Hypothalamus (tissue), 51 donors: ENCODE measurements around the gene TNIP1.

Experiments
- DNase-seq, 51 donors: peaks; one replicate each; lab custom pipeline; 2025; lab: John Stamatoyannopoulos, UW

Gene TNIP1

DNA sequence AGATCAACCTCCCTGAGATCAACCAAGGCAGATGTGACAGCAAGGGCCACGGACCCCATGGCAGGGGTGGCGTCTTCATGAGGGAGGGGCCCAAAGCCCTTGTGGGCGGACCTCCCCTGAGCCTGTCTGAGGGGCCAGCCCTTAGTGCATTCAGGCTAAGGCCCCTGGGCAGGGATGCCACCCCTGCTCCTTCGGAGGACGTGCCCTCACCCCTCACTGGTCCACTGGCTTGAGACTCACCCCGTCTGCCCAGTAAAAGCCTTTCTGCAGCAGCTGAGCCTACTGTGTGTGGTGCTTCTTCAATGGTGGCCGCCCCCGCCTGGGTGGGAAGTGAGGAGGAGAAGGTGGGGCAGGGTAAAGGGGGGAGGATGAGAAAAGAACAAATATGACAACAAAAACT is 52.1 kb downstream of the TNIP1 start:
- DNase-seq = no peak

DNA sequence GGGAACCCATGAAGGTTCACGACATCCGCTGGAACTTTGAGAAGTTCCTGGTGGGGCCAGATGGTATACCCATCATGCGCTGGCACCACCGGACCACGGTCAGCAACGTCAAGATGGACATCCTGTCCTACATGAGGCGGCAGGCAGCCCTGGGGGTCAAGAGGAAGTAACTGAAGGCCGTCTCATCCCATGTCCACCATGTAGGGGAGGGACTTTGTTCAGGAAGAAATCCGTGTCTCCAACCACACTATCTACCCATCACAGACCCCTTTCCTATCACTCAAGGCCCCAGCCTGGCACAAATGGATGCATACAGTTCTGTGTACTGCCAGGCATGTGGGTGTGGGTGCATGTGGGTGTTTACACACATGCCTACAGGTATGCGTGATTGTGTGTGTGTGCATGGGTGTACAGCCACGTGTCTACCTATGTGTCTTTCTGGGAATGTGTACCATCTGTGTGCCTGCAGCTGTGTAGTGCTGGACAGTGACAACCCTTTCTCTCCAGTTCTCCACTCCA is 52.8 kb downstream of the TNIP1 start:
- no peak for DNase-seq

DNA sequence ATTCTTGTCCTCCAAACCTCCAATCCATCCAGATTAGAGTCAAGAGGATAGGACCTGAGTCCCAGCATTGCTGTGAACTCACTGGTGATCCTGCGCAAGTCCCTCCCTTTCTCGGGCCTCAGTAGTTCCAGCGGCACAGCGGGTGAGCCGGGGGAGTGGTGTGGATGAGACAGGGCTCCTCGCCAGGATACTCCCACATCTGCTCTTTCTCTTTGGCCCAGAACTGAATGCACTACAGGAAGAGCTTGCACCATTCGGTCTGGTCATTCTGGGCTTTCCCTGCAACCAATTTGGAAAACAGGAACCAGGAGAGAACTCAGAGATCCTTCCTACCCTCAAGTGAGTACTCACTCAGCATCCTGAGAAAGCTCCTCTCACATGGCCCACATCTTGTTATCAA is 54.2 kb downstream of the TNIP1 start:
- DNase-seq = no peak

- no peak for DNase-seq
Measured at GRCh38 chr5:151026088-151026487, 54.7 kb downstream of the TNIP1 start.

- DNase-seq = no peak
Measured at GRCh38 chr5:151025250-151025606, 55.6 kb downstream of the TNIP1 start.

DNA sequence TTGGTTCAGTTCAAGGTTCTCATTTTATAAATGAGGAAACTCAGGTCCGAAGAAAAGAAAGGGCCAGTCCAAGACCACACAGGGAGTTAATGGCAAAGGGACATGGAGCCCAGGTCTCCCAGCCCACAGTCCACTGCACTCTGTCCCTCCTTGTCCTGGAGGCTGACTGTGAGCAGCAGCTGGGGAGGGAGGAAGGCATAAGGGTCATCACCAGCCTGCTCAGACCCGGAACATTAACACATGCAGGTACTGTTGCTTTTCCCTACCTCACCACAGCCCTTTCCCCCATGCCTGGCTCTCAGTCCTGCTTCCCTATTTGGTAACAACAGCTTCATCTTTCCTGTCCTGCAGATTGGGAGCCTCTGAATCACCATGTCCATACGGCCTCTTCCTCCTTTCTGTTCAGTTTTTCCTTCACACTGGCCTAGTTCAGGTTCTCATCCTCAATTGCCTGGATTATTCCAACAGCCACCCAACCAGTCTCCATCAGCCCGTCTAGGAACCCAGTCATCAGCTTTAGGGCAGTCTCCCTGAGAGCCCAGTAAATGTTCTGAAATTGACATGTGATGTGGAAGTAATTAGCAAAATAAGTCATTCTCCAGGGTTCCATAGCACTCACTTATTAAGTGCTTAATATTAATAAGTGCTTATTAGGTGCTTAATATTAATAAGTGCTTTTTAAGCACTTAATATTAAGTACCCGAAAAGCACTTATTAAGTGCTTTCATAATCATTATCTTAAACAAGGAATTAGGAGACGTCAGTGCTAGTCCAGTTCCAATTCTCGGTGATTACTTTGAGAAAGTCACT is 56.2 kb downstream of the TNIP1 start:
- no peak for DNase-seq

DNA sequence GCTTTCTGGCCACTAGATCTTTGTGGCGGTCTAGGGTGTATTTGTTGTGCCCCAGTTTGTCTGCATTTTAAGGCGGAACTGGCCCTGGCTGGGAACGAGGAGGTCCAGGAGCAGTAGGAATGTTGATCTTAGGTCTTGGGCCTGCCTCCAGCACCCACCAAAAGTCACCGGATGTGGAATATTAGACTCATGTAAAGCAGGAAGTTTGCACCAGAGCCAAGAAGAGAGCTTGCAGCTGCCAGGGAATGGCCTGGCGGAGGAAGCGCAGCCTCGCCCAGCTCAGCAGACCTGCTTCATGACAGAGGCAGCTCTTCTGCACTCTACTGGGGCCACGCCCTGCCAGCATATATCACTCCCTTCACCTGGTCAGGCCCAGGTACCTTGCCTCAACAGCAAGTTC is 57.2 kb downstream of the TNIP1 start:
- no peak for DNase-seq

- DNase-seq = no peak
Measured at GRCh38 chr5:151023047-151023615, 57.7 kb downstream of the TNIP1 start.

DNA sequence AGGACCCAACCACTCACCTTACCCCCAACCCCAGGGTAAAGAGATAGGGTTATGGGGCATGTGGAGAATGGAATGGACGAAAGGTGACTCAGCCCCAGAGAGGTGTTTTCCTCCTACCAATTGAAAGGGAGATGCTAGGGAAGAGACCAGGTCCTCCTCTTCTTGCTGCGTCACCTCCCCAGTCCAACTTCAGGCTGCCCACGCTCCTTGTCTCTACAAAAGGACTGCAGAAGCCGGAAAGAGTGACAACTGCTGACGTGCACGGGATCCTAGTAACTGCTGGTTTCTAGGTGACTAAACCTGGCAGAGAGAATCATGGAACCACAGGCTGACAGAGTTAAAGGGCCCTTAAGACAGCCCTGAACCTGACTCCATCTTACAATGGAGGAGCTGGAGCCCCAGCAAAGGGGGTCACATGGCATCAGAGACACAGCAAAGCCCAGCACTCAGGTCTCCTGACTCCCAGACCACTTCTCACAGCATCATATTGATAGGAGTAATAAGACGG is 58.3 kb downstream of the TNIP1 start:
- peak in 8 of 51 donors; percentile 13 to 50 (median 31) for DNase-seq

DNA sequence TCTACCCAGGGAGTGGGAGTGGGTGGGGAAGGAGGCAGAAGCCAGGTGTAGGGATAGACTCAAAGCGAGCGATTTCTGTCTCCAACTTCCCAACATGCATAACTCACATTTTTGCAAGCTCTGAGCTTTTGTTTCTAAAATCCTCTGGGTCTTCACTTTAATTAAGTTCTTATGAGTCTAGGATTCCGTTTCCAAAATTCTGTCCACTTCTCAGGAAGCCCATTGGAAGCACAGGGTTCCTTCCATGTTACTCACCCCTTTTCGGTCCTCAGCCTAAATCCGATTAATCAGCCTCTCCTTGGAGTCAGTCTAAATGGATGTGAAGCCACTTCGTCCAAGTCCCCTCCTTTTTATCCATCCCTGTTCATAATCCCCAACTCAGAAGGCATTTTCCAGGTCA is 59.1 kb downstream of the TNIP1 start:
- no peak for DNase-seq

DNA sequence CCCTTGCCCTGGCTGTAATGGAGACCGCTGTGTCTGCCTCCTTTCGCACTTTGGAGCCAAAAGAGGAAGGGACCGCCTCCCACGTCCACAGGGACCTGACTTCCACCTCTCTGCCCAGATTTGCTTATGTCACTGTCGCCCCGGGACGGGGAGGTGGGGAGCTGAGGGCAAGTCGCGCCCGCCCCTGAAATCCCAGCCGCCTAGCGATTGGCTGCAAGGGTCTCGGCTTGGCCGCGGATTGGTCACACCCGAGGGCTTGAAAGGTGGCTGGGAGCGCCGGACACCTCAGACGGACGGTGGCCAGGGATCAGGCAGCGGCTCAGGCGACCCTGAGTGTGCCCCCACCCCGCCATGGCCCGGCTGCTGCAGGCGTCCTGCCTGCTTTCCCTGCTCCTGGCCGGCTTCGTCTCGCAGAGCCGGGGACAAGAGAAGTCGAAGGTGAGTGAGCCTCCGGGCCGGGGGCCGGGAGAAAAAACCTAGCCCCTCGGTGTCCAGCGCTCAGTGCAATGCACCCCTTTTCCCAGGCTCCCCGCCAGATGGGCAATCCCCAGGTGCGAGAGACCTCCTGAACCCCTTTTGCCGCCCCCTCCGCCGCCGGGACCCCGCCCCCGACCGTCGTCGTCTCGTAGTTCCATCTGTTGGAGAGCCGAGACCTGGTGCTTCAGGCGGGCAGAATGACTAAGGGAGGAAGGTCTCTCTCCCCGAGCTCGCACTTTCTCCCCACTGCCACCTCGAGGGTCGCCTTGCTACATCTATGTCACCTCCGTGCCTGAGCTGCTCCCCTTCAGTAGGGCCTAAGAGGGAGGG is 60.3 kb downstream of the TNIP1 start, which contains the start of gene GPX3:
Gene GPX3, plus strand, starts transcription at position 288 of the 807 bp plus-strand sequence. Its CDS starts 64 bp downstream, at position 352.
- peak; percentile 10 to 86 (median 60) for DNase-seq

DNA sequence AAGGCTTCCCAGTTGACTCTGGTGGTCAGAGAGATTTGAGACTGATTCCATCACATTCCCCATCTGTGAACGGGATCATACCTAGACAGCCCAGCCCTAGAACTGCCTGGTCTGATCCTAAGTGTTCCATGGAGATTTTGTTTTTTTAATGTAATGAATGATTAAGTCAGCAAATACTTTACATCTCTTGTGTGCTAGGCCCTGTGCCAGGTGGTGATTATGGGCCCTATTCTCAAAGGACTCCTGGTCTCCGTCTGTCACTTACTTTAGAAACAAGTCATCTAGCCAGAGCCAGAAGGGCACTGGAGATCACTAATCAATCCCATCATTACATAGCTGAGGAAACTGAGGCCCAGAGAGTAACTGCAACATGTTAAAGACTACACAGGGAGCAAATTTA is 61.5 kb downstream of the TNIP1 start:
- no peak for DNase-seq

- no peak for DNase-seq
Measured at GRCh38 chr5:151018846-151019245, 62.0 kb downstream of the TNIP1 start.

DNA sequence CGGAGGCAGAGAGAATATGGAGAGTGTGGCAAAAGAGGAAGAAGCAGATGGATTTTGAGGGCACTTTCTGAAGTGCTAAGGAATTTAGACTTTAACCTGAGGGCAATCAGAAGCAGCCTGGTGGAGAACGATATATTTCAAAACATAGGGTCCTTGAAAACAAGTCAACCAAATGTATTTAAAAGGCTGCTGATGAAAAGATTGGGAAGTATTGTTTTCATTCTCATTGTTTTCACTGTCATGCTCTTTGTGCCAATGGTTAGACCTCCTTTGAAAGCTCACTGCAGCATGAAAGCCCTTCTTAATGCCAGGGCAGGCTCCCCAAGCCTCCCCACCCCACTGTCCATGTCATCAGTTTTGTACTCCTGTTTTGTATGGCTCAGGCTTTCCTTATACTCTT is 62.9 kb downstream of the TNIP1 start:
- DNase-seq = no peak

DNA sequence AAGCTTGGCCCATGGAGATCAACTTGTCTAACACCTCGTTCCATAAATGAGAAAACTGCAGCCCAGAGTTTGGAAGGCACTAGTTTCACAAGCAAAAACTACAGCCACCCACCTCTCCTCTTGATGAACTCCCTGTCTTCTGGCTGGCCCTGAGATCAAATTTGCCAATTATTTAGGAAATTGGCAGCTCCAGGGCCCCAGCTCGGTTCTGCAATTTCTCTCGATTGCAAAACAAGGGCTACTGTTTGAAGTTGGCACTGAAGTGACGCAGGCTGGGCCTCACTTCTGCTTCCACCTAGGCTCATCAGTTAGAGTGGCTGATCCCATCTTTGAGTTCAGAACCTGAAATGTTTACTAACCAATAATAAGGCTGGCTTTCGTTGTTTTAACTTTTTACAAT is 64.1 kb downstream of the TNIP1 start:
- DNase-seq = peak in 12 of 51 donors; percentile 5 to 45 (median 20)

DNA sequence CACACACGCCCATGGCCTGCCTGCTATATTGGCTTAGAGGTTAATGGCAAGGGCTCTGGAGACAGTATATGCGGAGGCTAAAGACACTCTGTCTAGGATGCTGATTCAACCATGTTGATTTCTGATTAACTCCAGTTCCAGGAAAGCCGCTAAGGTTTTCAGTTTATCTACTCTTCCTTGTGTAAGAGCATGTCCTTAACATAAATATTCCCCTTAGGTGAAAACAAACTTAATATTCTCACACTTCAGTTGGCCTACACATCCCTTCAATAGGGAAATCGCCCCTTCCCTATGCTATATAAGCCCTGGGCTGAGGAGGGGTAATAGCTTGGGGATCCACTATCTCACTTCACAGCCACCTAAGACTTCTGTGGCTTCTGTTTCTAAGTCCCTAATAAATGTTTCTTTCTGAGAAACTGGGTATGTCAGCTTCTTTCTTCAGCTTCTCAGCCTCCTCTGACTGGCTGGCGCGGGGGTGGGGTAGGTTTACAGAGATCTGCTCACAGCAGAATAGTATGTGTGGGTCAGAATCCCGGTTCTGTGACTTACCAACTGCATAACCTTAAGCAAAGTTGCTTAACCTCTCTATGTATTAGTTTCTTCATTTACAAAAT is 64.8 kb downstream of the TNIP1 start:
- no peak for DNase-seq

GRCh38 chr5:151014680-151015343 is 66.0 kb downstream of the TNIP1 start:
- DNase-seq = no peak

DNA sequence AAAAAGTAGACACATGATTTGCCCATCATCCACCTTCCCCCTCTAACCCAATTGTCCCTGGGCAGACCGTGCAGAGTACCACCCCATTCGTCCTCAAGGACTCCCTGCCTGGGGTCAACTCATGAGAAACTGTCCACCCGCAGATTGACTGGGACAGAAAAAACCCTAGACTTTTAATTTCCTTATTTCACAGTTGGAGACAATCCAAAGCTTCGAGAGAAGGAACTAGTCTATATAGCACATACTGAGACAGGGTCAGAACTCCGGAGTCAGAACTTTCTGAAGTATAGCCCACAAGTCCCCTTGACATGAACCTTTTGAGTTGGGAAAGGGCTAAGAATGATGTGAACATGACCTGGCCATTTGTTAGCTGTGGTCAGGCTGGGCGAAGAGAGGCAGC is 68.0 kb downstream of the TNIP1 start:
- no peak for DNase-seq

DNA sequence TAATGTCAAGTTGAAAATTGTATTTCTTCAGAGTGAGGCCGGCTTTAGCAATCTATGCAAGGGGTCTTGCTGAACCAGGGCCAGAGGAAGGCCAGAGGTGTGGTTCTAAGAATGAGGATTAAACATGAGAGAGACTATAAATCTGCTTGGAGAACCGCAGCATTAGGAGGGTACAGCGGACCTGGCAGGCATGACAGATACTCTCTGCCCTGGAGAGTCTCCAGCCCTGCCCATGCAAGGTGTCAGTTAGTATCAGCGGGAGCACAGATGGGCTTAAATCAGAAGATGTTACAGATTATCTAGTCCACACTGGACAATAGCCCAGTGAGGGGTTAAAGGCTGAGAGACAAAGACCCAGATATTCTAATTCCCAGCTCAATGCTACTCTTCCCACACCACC is 71.9 kb downstream of the TNIP1 start:
- DNase-seq = no peak

GRCh38 chr5:151008210-151008491 is 72.7 kb downstream of the TNIP1 start:
- DNase-seq = no peak
